Posterior cingulate gyrus (tissue), 11 donors: ENCODE data around the gene IFNAR2.
"Not testable (repeated sequence)": the region's sequence is repeated elsewhere in the genome, so short reads cannot be mapped to it uniquely, and the experiment has no call there.

Experiments used
- DNase-seq, 10 donors: peaks; one replicate each; pipeline versions ENCODE4 v3.0.0 to v3.0.0-alpha.2; 2020 to 2021; ENCODE audit warnings: mixed read lengths in 3 of 10
- intact Hi-C: fragments of 100-400 bp; cut with DNase I; formaldehyde crosslinking; loops from one replicate; pipeline ENCODE4 v1.15.1; 2023

The IFNAR2 gene

DNA sequence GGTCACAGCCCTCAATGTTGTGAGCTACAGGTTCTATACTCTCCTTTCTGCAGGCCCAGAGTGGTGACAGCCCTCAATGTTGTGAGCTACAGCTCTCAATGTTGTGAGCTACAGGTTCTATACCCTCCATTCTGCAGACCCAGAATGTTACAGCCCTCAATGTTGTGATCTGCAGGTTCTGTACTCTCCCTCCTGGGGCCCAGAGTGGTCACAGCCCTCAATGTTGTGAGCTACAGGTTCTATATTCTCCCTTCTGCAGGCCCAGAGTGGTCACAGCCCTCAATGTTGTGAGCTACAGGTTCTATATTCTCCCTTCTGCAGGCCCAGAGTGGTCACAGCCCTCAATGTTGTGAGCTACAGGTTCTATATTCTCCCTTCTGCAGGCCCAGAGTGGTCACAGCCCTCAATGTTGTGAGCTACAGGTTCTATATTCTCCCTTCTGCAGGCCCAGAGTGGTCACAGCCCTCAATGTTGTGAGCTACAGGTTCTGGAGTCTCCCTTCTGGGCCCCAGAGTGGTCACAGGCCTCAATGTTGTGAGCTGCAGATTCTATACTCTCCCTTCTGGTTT, 9.9 kb downstream of the IFNAR2 start:
- not testable (repeated sequence) for DNase-seq
- intact Hi-C loops: loop anchor here (10.0 kb wide), 1 partner anchor 85 kb away; the partner anchor contains the start of gene IFNAR1

DNA sequence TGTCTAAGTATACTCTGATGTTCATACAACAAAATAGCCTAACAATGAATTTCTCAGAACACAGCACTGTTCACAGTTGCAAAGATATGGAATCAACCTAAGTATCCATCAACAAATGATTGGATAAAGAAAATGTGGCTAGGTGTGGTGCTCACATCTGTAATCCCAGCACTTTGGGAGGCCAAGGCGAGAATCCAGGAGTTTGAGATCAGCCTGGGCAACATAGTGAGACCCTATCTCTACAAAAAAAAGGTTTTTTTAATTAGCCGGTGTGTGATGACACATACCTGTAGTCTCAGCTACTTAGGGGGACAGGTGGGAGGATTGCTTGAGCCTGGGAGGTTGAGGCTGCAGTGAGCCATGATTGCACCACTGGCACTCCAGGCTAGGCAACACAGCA, 10.7 kb downstream of the IFNAR2 start:
- no peak for DNase-seq
- intact Hi-C loops: no loop called here

DNA sequence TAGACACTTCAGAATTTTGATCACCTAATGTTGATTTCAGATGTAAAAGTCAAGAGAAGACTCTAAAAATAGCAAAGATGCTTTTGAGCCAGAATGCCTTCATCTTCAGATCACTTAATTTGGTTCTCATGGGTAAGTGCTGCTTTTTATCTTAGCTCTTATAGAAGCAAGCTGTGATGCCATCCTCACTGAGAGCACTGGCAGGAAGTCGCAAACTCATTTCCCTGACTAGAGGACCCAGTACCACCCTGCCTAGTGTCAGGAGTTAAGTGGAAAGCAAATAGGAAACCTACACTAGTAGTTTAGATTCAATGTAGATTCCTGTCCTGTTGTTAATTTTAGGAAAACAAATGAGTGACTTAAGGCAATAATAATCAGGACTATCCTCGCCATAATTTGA, 12.1 kb downstream of the IFNAR2 start:
- no peak for DNase-seq
- intact Hi-C loops: no loop called here

DNA sequence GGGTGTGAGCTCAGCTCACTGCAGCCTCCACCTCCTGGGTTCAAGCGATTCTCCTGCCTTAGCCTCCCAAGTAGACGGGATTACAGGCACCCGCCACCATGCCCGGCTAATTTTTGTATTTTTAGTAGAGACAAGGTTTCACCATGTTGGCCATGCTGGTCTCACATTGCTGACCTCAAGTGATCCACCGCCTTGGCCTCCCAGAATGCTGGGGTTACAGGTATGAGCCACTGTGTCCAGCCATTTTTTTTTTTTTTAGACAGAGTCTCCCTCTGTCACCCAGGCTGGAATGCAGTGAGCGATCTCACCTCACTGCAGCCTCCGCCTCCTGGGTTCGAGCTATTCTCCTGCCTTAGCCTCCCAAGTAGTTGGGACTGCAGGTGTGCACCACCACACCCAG, 13.1 kb downstream of the IFNAR2 start:
- DNase-seq, intact Hi-C loops: not testable (repeated sequence)

DNA sequence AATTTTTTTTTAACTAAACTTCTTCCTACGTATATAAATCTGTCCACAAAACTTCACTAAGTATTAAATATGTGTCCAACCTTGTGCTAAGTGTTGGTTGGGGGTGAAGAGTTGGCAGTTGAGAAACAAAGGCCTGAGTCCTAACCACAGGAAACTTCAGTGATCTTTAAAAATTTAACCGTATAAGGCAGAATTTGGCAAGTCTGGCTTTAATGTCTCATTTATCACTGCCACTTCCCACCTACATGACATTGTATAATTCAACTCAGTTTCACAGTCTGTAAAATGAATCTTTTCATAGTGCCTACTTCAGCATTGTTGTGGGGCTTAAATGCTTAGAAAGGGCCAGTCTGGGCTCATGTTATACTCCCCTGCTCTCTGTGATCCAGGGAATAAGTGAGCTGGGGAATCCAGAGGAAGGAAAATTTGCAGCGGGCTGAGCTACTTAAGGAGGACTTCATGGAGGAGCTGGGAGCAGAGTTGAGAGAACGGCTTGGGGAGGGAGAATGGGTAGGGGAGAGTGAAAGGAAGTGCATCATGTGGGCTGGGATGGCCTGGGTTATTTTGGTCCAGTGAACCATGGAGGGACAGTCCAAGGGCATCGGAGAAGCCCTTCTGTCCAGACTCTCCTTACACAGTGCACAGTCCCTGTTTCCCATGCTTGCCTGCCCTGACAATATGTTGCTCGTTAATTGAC, 14.5 kb downstream of the IFNAR2 start:
- no peak for DNase-seq
- intact Hi-C loops: no loop called here

DNA sequence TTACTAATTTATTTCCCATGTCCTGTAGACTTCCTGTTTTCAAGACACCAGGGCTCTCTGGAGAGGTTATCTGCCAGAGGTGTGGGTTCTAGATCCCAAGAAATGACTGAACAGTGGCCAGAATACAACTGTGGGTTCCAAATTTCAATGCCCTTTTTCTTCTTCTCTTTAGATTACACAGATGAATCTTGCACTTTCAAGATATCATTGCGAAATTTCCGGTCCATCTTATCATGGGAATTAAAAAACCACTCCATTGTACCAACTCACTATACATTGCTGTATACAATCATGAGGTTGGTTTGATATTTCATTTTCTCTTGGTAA, 15.0 kb downstream of the IFNAR2 start:
- DNase-seq: no peak
- intact Hi-C loops: no loop called here

DNA sequence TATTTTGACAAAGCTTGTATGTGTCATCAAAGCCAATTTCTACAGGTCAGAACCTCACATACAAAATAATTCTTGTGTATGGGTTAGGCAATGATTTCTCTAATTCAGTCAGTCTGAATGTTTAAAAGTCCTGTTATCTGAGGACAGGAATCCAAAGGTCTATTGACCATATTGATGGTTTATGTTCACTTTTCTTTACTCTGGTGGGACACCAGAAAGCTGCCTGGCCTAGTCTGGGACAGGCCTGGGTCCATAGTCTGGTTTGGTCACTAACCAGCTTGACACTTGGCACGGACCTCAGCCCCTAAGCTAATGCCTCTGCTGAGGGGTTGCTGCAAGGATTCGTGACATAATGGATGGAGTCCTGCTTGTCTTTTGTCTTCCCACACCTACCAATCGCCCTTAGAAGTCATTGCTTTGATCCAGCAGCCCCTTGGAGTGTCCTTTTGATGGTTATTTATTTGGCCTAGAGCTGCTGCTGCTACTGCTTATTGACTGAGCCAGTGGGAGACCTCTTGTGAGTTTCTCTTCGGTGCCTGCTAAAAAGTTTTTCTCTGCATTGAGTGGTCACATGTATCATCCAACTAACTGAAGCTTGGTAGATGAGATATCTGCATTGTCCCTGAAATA, 15.7 kb downstream of the IFNAR2 start:
- intact Hi-C loops: no loop called here
- no peak for DNase-seq

DNA sequence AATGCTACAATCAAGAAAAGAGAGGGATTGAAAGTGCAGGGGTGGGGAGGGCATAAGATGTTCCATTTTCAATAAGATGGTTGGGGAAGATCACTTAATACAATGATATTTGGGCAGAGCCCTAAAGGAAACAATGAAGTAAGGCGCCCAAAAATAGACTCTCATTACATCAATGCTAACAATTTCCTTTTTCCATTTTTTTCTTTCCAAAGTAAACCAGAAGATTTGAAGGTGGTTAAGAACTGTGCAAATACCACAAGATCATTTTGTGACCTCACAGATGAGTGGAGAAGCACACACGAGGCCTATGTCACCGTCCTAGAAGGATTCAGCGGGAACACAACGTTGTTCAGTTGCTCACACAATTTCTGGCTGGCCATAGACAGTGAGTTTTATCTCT, 16.8 kb downstream of the IFNAR2 start:
- intact Hi-C loops: no loop called here
- no peak for DNase-seq

DNA sequence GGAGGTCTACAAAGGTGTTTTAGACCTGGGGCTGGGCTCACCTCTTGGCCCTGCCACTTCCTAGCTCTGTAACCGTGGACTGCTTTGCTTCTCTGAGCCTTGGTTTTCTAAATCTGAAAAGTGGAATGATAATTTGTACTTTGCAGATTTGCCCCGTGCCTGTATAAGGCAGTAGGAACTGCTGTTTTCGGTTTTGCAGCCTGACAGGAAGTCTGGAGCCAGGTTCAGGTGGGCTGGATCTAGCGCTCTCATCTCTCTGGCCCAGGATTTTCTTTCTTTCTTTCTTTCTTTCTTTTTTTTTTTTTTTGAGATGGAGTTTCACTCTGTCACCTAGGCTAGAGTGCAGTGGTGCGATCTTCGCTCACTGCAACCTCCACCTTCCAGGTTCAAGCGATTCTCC, 17.2 kb downstream of the IFNAR2 start:
- intact Hi-C loops: no loop called here
- DNase-seq: no peak

DNA sequence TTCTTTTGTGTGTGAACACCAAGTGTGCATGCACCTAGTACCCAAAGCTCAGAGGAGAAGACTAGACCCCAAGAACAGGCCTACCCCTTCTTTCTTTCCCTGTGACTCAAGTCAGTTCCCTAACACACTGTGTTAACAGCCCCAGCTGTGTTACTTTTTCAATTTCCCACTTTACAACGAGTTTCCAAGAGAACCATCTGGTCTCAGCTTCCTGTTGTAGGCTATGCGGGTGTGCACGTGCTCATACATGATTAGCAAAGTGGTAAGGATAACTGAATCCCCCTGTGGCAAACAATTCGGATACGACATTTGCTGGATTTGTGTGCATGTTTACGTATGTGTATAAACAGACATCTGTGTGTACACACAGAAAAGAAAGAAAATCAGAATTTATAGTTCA, 17.9 kb downstream of the IFNAR2 start:
- no peak for DNase-seq

DNA sequence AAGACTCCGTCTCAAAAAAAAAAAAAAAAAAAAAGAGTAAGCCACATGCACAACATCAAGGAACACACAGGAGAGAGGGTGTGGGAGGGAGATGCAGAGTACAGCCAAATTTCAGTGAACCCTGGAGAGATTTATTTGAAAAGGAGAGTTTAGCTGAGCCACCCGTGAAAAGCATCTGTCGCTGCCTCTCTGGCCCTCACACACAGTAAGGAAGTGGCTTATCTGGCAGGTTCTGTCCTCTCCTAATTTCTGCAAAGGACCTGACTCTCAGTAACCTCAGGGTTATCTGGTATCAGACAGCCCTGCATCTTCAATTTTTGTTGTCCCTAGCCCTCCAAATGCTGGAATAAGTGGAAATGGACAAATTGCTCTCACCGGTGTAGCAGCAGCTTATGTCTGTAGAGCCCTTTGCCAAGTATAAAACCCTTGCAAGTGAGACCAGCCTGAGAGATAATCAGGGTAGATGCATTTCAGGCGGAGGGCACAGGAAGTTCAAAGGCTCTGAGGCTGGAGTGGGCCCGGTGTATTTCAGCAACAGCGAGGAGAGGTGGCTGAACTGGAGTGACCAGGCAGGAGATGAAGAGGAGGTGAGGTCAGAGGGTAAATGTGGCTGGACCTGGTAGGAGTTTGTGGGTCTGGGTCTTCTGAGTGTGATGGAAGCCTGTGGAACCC, 19.7 kb downstream of the IFNAR2 start:
- intact Hi-C loops: no loop called here

More for the DNA sequence above, 17.9 kb downstream of the IFNAR2 start:
- intact Hi-C loops: no loop called here

DNA sequence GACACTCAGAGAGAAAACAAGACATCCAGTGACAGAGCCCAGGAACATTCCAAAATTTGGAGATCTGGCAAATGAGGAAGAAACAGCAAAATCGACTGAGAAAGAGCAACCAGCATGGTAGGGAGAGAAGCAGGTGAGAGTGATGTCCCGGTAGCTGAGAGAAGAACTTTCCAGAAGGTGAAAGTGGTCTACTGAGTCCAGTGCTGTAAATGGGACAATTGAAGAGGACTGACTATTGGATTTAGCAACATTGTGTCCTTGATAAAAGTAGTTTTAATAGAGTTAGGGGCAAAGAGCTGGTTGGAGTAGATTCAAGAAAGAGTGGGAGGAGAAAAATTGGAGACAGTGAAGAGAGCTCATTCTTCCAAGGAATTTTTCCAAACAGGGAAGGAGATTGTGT, 21.4 kb downstream of the IFNAR2 start:
- DNase-seq: no peak
- intact Hi-C loops: no loop called here

More for the DNA sequence above, 19.7 kb downstream of the IFNAR2 start:
- no peak for DNase-seq

DNA sequence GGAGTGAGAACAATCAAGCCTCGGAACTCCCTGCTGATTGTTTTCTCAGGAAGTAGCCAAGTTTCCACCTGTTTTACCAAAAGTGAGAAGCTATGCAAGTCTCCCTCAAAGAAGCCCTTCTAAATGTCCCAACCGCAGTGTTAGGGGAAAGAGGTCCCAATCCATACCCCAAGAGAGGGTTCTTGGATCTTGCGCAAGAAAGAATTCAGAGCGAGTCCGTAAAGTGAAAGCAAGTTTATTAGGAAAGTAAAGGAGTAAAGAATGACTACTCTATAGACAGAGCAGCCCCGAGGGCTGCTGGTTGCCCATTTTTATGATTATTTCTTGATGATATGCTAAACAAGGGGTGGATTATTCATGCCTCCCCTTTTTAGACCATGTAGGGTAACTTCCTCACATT, 23.6 kb downstream of the IFNAR2 start:
- intact Hi-C loops, DNase-seq: not testable (repeated sequence)

DNA sequence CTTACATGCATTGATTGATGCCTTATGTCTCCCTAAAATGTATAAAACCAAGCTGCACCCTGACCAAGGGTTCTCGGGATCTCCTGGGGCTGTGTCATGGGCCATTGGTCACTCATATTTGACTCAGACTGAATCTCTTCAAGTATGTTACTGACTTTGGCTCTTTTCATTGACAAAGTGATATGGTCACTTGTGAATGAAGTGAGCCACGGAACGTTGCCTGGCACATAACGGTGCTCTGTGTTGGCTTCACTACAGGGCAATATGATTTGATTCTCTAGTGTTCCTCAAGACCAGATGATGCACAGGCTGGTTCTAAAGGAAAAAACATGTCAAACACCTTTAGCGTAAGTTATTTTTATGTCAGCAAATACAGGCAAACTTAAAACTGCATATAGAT, 25.0 kb downstream of the IFNAR2 start:
- intact Hi-C loops: no loop called here
- no peak for DNase-seq

DNA sequence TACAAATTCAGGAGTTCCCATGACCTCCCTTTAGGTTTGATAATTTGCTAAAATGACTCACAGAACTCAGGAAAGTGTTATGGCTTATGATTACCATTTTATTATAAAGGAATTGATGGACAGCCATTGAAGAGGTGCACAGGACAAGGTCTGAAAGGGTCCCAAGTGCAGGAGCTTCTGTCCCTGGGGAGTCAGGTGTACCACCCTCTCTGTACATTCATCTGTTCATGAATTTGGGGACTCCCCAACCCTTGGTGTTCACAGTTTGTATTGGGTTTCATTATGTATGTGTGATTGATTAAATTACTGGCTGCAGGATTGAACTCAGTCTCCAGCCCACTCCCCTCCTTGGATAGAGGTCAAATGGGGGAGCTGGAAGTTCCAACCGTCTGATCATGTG, 25.7 kb downstream of the IFNAR2 start:
- intact Hi-C loops: no loop called here

DNA sequence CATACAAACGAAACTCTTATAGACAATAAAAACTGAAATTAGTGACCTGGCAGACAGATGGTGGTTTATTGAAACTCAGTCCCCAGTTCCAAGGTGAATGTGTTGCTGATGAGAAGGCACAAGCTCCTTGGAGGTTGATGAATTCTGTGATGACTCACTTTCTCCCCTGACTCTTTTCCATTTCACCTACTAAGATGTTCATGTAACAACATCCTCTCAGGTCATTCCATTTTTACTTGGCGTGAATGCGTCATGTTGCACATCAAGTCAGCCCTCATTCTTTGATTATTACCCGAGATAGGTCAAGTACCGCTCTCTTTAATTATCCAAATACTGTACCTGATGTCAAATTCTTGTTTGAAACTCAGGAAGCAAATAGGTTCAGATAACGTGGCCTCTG, 26.3 kb downstream of the IFNAR2 start:
- intact Hi-C loops: no loop called here
- DNase-seq: no peak

More for the DNA sequence above, 25.7 kb downstream of the IFNAR2 start:
- no peak for DNase-seq

DNA sequence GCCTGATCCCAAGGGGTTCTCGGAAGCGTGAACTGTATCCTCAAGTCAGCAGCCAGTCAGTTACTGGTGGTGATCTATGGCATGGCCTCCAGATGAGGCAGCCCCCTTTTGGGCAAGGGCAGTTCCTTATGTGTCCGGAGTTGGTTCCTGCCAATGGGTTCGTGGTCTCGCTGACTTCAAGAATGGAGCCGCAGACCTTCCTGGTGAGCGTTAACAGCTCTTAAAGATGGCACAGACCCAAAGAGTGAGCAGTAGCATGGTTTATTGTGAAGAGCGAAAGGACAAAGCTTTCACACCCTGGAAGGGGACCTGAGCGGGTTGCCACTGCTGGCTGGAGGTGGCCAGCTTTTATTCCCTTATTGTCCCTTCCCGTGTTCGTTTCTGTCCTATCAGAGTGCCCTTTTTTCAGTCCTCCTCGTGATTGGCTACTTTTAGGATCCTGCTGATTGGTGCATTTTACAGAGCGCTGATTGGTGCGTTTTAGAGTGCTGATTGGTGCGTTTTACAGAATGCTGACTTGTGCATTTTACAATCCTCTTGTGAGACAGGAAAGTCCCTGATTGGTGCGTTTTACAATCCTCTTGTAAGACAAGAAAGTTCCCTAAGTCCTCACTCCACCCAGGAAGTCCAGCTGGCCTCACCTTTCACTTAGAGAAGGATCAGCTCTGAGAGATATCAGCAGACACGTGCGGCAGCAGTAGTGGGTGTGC, 27.5 kb downstream of the IFNAR2 start:
- intact Hi-C loops: no loop called here
- peak in 1 of 10 donors; percentile 25 for DNase-seq

DNA sequence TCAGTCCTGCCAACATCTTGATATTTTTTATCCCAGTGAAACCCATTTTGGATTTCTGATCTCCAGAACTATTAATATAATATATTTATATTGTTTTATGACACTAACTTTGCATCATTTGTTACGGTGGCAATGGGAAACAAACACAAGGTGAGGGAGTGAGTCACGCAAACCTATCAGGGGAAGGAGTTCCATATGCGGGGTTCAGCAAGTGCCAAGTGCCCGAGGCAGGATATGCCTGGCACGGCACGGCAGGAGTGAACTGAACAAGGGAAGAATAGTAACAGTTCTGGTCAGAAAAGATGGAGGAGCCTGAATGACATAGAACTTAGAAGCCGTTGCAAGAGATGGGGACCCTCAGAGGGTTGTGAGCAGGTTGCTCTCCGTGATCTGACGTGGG, 28.7 kb downstream of the IFNAR2 start:
- intact Hi-C loops: no loop called here
- DNase-seq: peak in 1 of 10 donors; percentile 65

DNA sequence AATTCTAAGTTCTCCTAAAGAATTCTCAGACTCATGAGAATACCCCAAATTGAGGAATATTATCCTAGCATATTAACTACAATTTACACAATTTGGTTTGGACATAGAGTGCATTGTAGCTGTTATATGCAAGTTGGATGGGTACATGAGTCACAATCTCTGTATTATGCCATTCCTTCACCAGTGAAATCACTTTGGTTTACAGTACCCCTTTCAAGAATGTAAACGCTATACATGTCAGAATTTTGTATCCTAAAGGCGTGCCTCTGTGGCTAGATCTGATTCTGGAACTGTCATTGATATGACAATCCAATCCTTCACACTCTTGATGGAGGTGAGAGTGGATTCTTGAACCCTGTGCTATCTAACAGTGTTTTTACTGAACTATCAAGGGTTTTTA, 29.7 kb downstream of the IFNAR2 start:
- intact Hi-C loops: no loop called here
- no peak for DNase-seq

DNA sequence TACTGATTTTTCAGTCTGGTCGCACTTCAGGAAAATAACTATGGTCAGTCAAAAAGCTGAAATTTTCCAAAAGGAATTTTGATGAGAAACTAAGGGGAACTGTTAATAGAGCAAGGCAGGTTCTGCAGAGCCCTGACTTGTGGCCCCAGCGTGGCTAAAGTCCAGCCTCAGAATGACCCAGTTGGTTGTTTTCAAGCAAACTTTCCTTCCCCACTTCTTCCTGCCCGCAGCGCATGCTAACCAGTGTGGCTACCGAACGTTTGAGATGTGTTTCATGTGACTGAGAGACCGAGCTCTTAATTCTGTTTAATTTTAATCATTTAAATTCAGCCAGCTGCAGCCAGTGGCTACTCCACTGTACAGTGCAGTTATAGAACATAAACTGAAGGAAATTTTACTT, 30.3 kb downstream of the IFNAR2 start:
- peak in 2 of 10 donors; percentile 19 to 21 for DNase-seq
- intact Hi-C loops: no loop called here

DNA sequence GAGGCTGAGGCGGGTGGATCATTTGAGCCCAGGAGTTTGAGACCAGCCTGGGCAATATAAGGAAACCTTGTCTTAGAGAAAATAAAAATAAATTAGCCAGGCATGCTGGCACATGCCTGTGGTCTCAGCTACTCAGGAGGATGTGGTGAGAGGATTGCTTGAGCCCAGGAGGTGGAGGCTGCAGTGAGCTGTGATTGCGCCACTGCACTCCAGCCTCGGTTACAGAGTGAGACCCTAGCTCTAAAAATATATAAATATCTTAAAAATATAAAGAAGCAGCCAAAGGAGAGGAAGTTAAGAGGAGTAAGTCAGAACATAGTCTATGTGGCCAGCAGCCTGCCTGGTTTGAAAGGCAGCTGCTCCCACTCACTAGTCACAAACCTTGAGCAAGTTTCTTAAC, 31.9 kb downstream of the IFNAR2 start:
- intact Hi-C loops: no loop called here
- no peak for DNase-seq
